ENCODE measurements around the gene SSBP3.
"Not testable (repeated sequence)": the region's sequence is repeated elsewhere in the genome, so short reads cannot be mapped to it uniquely, and the experiment has no call there.

GRCh38 chr1:54447081-54447480, 40.9 kb upstream of the SSBP3 start:
- not testable (repeated sequence) for TF ChIP-seq CTCF (IDR thresholded peaks at IDR 0.05; ENCODE audit: insufficient read depth, low read length); GABPA (IDR thresholded peaks at IDR 0.05; ENCODE audit: low read depth); REST (IDR thresholded peaks at IDR 0.05; ENCODE audit: insufficient replicate concordance, low read depth); POLR2AphosphoS5 (IDR thresholded peaks at IDR 0.05; ENCODE audit: low read depth); SPI1 (IDR thresholded peaks at IDR 0.05; ENCODE audit: borderline replicate concordance, low read depth)

Data from HL-60 (cell line).